Hepatocyte (in vitro differentiated cells): Measurements from ENCODE around the gene CATSPER1. TPM values are rescaled to one million over a fixed set of nuclear protein-coding genes. Genes with fewer than 3 reads are reported as not detected.

Source experiments
- DNase-seq: peaks from one replicate; pipeline ENCODE4 v3.0.0-alpha.2; 2016; ENCODE audit warnings: low spot score
- H2AFZ ChIP-seq: fragments of 200-600 bp; sonication (generic); 2 replicates; pipeline ENCODE4 v1.6.0; 2016; ENCODE audit warnings: antibody characterized with exemption, mild to moderate bottlenecking
- H3K27ac ChIP-seq: fragments of 200-600 bp; sonication (generic); 2 replicates; pipeline ENCODE4 v1.5.1; 2016; ENCODE audit warnings: mild to moderate bottlenecking
- H3K27me3 ChIP-seq: fragments of 200-600 bp; sonication (generic); 2 replicates; pipeline ENCODE4 v1.6.1; 2016
- H3K36me3 ChIP-seq: fragments of 200-600 bp; sonication (generic); replicated peaks from 2 replicates; pipeline ENCODE4 v1.5.1; 2016; ENCODE audit warnings: low read depth; ENCODE audit not compliant: insufficient read depth
- H3K4me1 ChIP-seq: fragments of 200-600 bp; sonication (generic); 2 replicates; pipeline ENCODE4 v1.5.1; 2016; ENCODE audit warnings: mild to moderate bottlenecking, moderate library complexity; ENCODE audit not compliant: insufficient read depth
- H3K4me2 ChIP-seq: fragments of 200-600 bp; sonication (generic); 2 replicates; pipeline ENCODE4 v1.6.0; 2016
- H3K4me3 ChIP-seq: fragments of 200-600 bp; sonication (generic); 2 replicates; pipeline ENCODE4 v1.5.1; 2016; ENCODE audit warnings: mild to moderate bottlenecking
- H3K79me2 ChIP-seq: fragments of 200-600 bp; sonication (generic); 2 replicates; pipeline ENCODE4 v1.6.0; 2017; ENCODE audit warnings: mild to moderate bottlenecking
- H3K9me2 ChIP-seq: fragments of 200-600 bp; sonication (generic); replicated peaks from 2 replicates; pipeline ENCODE4 v1.6.0; 2017; ENCODE audit warnings: mild to moderate bottlenecking; ENCODE audit not compliant: insufficient read depth
- H3K9me3 ChIP-seq: fragments of 200-600 bp; sonication (generic); 2 replicates; pipeline ENCODE4 v1.5.1; 2016; ENCODE audit warnings: low read depth, mild to moderate bottlenecking
- H4K20me1 ChIP-seq: fragments of 200-600 bp; sonication (generic); 2 replicates; pipeline ENCODE4 v1.6.0; 2016; ENCODE audit warnings: mild to moderate bottlenecking; ENCODE audit not compliant: insufficient read depth, poor library complexity, severe bottlenecking
- CTCF ChIP-seq: fragments of 200-600 bp; sonication (generic); IDR thresholded peaks from 2 replicates; pipeline ENCODE4 v1.5.1; 2016; ENCODE audit warnings: antibody characterized with exemption, mild to moderate bottlenecking; ENCODE audit not compliant: poor library complexity
- EZH2 ChIP-seq: fragments of 200-600 bp; sonication (generic); IDR thresholded peaks from 2 replicates; pipeline ENCODE4 v1.6.1; 2016; ENCODE audit warnings: antibody characterized with exemption, mild to moderate bottlenecking, borderline replicate concordance
- EZH2phosphoT487 ChIP-seq: fragments of 200-600 bp; sonication (generic); IDR thresholded peaks from one replicate; pipeline ENCODE4 v1.6.1; 2018; ENCODE audit warnings: antibody characterized with exemption, mild to moderate bottlenecking, low read depth, moderate library complexity; ENCODE audit not compliant: unreplicated experiment, severe bottlenecking
- WGBS: methylation state at CpG from one replicate; pipeline ENCODE4 v1.1.6; 2016; ENCODE audit warnings: low lambda C conversion rate; ENCODE audit errors: missing lambda C conversion rate; 5-methylcytosine and 5-hydroxymethylcytosine counted together
- polyA plus RNA-seq: library from polyadenylated mRNA; unstranded; fragments of >200 nt; fragmentation: Nextera tagmentation; extraction: Ambion mirVana; gene quantifications from 2 replicates; pipeline ENCODE4 v1.2.1, GENCODE V29; 2016
- total RNA-seq: library from RNA; depleted of rRNA; stranded (reverse); fragments of >200 nt; gene quantifications from 2 replicates; pipeline ENCODE4 v1.2.3, GENCODE V29; 2014

The CATSPER1 gene
- total and polyA plus RNA-seq, 2 experiments from 2014 or later: not detected

GRCh38 chr11:66003291-66003690, 23.0 kb downstream of the CATSPER1 start:
- H3K4me2 ChIP-seq: peak overlapping the region; percentile 95

GRCh38 chr11:66002648-66003225, 23.5 kb downstream of the CATSPER1 start:
- no peak for DNase-seq
- Histone ChIP-seq H3K79me2 (peaks cover 47% of the 10 kb centered on the region), H2AFZ (peak overlapping the region; percentile 93)

More at GRCh38 chr11:66003291-66003690, 23.0 kb downstream of the CATSPER1 start:
- Histone ChIP-seq H4K20me1 (no peaks in the 10 kb centered on the region), H3K9me3 (no peaks in the 10 kb centered on the region), H3K4me1 (no peaks in the 10 kb centered on the region), H3K36me3 (no peaks in the 10 kb centered on the region), H3K4me3 (no peak overlapping the region), H3K27me3 (no peaks in the 10 kb centered on the region), H3K79me2 (peaks cover 47% of the 10 kb centered on the region), H2AFZ (no peak overlapping the region), H3K27ac (peak overlapping the region; percentile 99), H3K9me2 (no peaks in the 10 kb centered on the region)
- TF ChIP-seq EZH2: no peak
- TF ChIP-seq EZH2phosphoT487: no peak
- TF ChIP-seq CTCF: no peak
- no peak for DNase-seq
- WGBS: 86% methylated on average over 6 of the region's 6 CpGs

GRCh38 chr11:66001942-66002647, 24.2 kb downstream of the CATSPER1 start, which contains the start of the genes BANF1 and EIF1AD:
Gene BANF1 (plus strand): TSS chr11:66002503. CDS start chr11:66003251, 748 bp downstream.
Gene EIF1AD (minus strand): TSS chr11:66002157. CDS start chr11:66000389, 1,768 bp downstream.
- Histone ChIP-seq H3K36me3 (no peaks in the 10 kb centered on the region), H3K4me1 (no peaks in the 10 kb centered on the region), H3K79me2 (peaks cover 47% of the 10 kb centered on the region), H3K4me3 (peak within 1 kb of the TSS; percentile 82), H3K9me3 (no peaks in the 10 kb centered on the region), H3K27ac (peak within 1 kb of the TSS; percentile 99), H2AFZ (peak within 1 kb of the TSS; percentile 93), H3K9me2 (no peaks in the 10 kb centered on the region), H4K20me1 (no peaks in the 10 kb centered on the region), H3K27me3 (no peaks in the 10 kb centered on the region), H3K4me2 (peak within 1 kb of the TSS; percentile 95)
- TF ChIP-seq EZH2phosphoT487 (no peak), CTCF (no peak), EZH2 (no peak)
- DNase-seq: peak; percentile 95
- 2% methylated on average over 53 of the region's 55 CpGs for WGBS

More at GRCh38 chr11:66002648-66003225, 23.5 kb downstream of the CATSPER1 start:
- Histone ChIP-seq H3K9me3 (no peaks in the 10 kb centered on the region), H4K20me1 (no peaks in the 10 kb centered on the region), H3K36me3 (no peaks in the 10 kb centered on the region), H3K9me2 (no peaks in the 10 kb centered on the region), H3K4me2 (peak overlapping the region; percentile 95), H3K4me3 (peak overlapping the region; percentile 82), H3K4me1 (no peaks in the 10 kb centered on the region), H3K27ac (peak overlapping the region; percentile 99), H3K27me3 (no peaks in the 10 kb centered on the region)
- no peak for TF ChIP-seq EZH2
- TF ChIP-seq CTCF: no peak
- no peak for TF ChIP-seq EZH2phosphoT487
- WGBS: 4% methylated on average over 12 of the region's 40 CpGs
